ENCODE results near the gene CD300LF. TPM values are rescaled to one million over a fixed set of nuclear protein-coding genes. Genes with fewer than 3 reads are reported as not detected.

Gene CD300LF
- total and polyA plus RNA-seq, 3 experiments from 2014 or later: not detected

GRCh38 chr17:74750327-74751069 lies 37.8 kb upstream of the CD300LF start:
- Mint-ChIP-seq H3K27ac (peak overlapping the region; percentile 88 to 96 (median 96)), H3K9me3 (no peaks in the 10 kb centered on the region), H3K36me3 (peaks cover 17 to 52% (median 18%) of the 10 kb centered on the region in 3 donors), H3K4me1 (peaks cover 62 to 75% (median 70%) of the 10 kb centered on the region in 3 donors), H3K4me3 (peak overlapping the region; percentile 95 to 100 (median 98)), H3K27me3 (no peaks in the 10 kb centered on the region)
- peak overlapping the region; percentile 95 for H3K4me3 ChIP-seq (ENCODE audit: low read length)
- POLR2A ChIA-PET: interaction anchor here (0.6 to 3.8 kb wide), 10 partner anchors 9 to 122 kb away, joined by 3 to 39 read pairs (median 10); partner anchors contain the start of genes FDXR, NAT9 and RAB37
- peaks cover 12% of the 10 kb centered on the region for H3K36me3 ChIP-seq (ENCODE audit: insufficient read depth, low read length)
- no peaks in the 10 kb centered on the region for H3K9me3 ChIP-seq (ENCODE audit: low read length)
- H3K4me1 ChIP-seq (ENCODE audit: insufficient read depth, low read length): peaks cover 72% of the 10 kb centered on the region
- CTCF ChIA-PET: interaction anchor here (2.4 to 15.2 kb wide), 6 partner anchors 8 to 93 kb away, joined by 9 to 214 read pairs (median 52); partner anchors contain the start of genes NAT9 and RAB37
- no peaks in the 10 kb centered on the region for H3K27me3 ChIP-seq (ENCODE audit: insufficient read depth, low read length, poor library complexity, severe bottlenecking)
- DNase-seq: no peak
- peak overlapping the region; percentile 76 for H3K27ac ChIP-seq (ENCODE audit: low read depth, low read length)

DNA sequence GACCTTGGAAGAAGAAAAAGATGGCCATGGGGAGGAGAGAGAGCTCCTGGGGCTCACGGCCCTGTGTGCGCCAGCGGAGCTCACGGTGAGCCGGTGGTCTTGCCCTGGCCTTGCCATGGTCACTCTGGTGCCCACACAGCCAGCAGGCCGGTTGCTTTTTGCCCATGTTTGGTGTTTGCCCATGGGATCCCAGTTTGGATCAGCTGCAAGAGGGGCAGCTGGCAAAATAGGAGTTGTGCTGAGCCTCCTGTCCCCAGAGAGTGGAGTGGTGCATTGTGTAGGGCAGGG lies 37.3 kb upstream of the CD300LF start:
- Histone ChIP-seq H3K9me3 (ENCODE audit: low read length) (no peaks in the 10 kb centered on the region), H3K27me3 (ENCODE audit: insufficient read depth, low read length, poor library complexity, severe bottlenecking) (no peaks in the 10 kb centered on the region), H3K27ac (ENCODE audit: low read depth, low read length) (peak overlapping the region; percentile 76), H3K4me3 (ENCODE audit: low read length) (peak overlapping the region; percentile 95), H3K36me3 (ENCODE audit: insufficient read depth, low read length) (peaks cover 12% of the 10 kb centered on the region), H3K4me1 (ENCODE audit: insufficient read depth, low read length) (peaks cover 72% of the 10 kb centered on the region)
- ChIA-PET CTCF (interaction anchor here (1.4 to 15.2 kb wide), 7 partner anchors 9 to 110 kb away, joined by 4 to 214 read pairs (median 43); partner anchors contain the start of genes GRIN2C, NAT9 and RAB37), POLR2A (interaction anchor here (0.6 to 3.8 kb wide), 8 partner anchors 8 to 123 kb away, joined by 3 to 39 read pairs (median 14); partner anchors contain the start of genes FDXR, NAT9 and RAB37)
- peaks cover 57 to 71% (median 65%) of the 10 kb centered on the region in 3 donors for H3K4me1 Mint-ChIP-seq
- no peaks in the 10 kb centered on the region for H3K27me3 Mint-ChIP-seq
- peaks cover 17 to 47% (median 18%) of the 10 kb centered on the region in 3 donors for H3K36me3 Mint-ChIP-seq
- DNase-seq: no peak
- no peaks in the 10 kb centered on the region for H3K9me3 Mint-ChIP-seq
- H3K4me3 Mint-ChIP-seq: peak overlapping the region; percentile 95 to 100 (median 98)
- peak overlapping the region; percentile 78 to 96 (median 93) for H3K27ac Mint-ChIP-seq

- H3K9me3 ChIP-seq (ENCODE audit: low read length): no peaks in the 10 kb centered on the region
- H3K4me3 ChIP-seq (ENCODE audit: low read length): peak overlapping the region; percentile 95
- peaks cover 12% of the 10 kb centered on the region for H3K36me3 ChIP-seq (ENCODE audit: insufficient read depth, low read length)
- H3K27ac Mint-ChIP-seq: peak overlapping the region; percentile 78 to 96 (median 93)
- peaks cover 57 to 71% (median 65%) of the 10 kb centered on the region in 3 donors for H3K4me1 Mint-ChIP-seq
- H3K4me1 ChIP-seq (ENCODE audit: insufficient read depth, low read length): peaks cover 72% of the 10 kb centered on the region
- POLR2A ChIA-PET: interaction anchor here (0.6 to 3.8 kb wide), 9 partner anchors 10 to 382 kb away, joined by 4 to 39 read pairs (median 11); partner anchors contain the start of genes FDXR, NAT9, NT5C and RAB37
- peak in 3 of 5 donors; percentile 30 to 71 (median 48) for DNase-seq
- CTCF ChIA-PET: interaction anchor here (0.5 to 15.2 kb wide), 11 partner anchors 9 to 534 kb away, joined by 3 to 214 read pairs (median 9); partner anchors contain the start of genes GRIN2C, NAT9 and RAB37
- no peaks in the 10 kb centered on the region for H3K27me3 Mint-ChIP-seq
- H3K4me3 Mint-ChIP-seq: peak overlapping the region; percentile 95 to 100 (median 98)
- no peaks in the 10 kb centered on the region for H3K27me3 ChIP-seq (ENCODE audit: insufficient read depth, low read length, poor library complexity, severe bottlenecking)
- peak overlapping the region; percentile 76 for H3K27ac ChIP-seq (ENCODE audit: low read depth, low read length)
- H3K36me3 Mint-ChIP-seq: peaks cover 17 to 44% (median 18%) of the 10 kb centered on the region in 3 donors
- no peaks in the 10 kb centered on the region for H3K9me3 Mint-ChIP-seq
Measured at GRCh38 chr17:74749279-74750038, 36.7 kb upstream of the CD300LF start.

DNA sequence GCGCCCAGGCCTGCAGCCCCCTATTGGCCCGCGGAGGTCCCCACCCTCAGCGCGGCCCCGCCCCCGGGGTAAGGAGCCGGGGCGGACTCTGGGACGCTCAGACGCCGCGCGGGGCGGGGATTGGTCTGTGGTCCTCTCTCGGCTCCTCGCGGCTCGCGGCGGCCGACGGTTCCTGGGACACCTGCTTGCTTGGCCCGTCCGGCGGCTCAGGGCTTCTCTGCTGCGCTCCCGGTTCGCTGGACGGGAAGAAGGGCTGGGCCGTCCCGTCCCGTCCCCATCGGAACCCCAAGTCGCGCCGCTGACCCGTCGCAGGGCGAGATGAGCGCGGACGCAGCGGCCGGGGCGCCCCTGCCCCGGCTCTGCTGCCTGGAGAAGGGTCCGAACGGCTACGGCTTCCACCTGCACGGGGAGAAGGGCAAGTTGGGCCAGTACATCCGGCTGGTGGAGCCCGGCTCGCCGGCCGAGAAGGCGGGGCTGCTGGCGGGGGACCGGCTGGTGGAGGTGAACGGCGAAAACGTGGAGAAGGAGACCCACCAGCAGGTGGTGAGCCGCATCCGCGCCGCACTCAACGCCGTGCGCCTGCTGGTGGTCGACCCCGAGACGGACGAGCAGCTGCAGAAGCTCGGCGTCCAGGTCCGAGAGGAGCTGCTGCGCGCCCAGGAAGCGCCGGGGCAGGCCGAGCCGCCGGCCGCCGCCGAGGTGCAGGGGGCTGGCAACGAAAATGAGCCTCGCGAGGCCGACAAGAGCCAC lies 36.0 kb upstream of the CD300LF start, which contains the start of gene NHERF1:
TSS of gene NHERF1 (plus strand) at position 100 of the 750 bp plus-strand sequence. CDS start at position 319, 219 bp downstream.
- ChIA-PET CTCF (interaction anchor here (0.9 to 15.2 kb wide), 12 partner anchors 8 to 120 kb away, joined by 3 to 214 read pairs (median 26); partner anchors contain the start of genes GRIN2C, NAT9 and RAB37), POLR2A (interaction anchor here (0.6 to 4.7 kb wide), 10 partner anchors 10 to 383 kb away, joined by 4 to 39 read pairs (median 14); partner anchors contain the start of genes FDXR, NAT9, NT5C and RAB37)
- no peaks in the 10 kb centered on the region for H3K9me3 ChIP-seq (ENCODE audit: low read length)
- peak within 1 kb of the TSS; percentile 76 for H3K27ac ChIP-seq (ENCODE audit: low read depth, low read length)
- H3K4me3 Mint-ChIP-seq: peak within 1 kb of the TSS; percentile 95 to 100 (median 98)
- H3K4me1 ChIP-seq (ENCODE audit: insufficient read depth, low read length): peaks cover 72% of the 10 kb centered on the region
- no peaks in the 10 kb centered on the region for H3K9me3 Mint-ChIP-seq
- peak within 1 kb of the TSS; percentile 84 to 96 (median 93) for H3K27ac Mint-ChIP-seq
- H3K36me3 Mint-ChIP-seq: peaks cover 18 to 45% (median 18%) of the 10 kb centered on the region in 3 donors
- H3K27me3 ChIP-seq (ENCODE audit: insufficient read depth, low read length, poor library complexity, severe bottlenecking): no peaks in the 10 kb centered on the region
- H3K4me1 Mint-ChIP-seq: peaks cover 58 to 71% (median 65%) of the 10 kb centered on the region in 3 donors
- H3K27me3 Mint-ChIP-seq: no peaks in the 10 kb centered on the region
- DNase-seq: peak; percentile 91 to 95 (median 93)
- peaks cover 12% of the 10 kb centered on the region for H3K36me3 ChIP-seq (ENCODE audit: insufficient read depth, low read length)
- H3K4me3 ChIP-seq (ENCODE audit: low read length): peak within 1 kb of the TSS; percentile 95

DNA sequence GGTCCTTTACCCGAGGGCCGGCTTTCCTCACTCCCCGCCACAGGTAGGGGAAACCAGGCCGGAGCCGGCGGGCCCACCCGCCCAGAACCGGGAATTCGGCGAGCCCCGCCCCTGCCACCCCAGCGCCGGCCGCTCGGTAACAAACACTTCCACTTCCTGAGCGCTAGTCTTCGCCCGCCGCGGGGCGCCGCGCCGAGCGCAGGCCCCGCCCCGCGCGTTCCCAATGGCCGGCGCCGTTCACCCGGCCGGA lies 35.5 kb upstream of the CD300LF start:
- POLR2A ChIA-PET: interaction anchor here (2.0 to 4.7 kb wide), 2 partner anchors 9 to 11 kb away, joined by 17 to 25 read pairs; no protein-coding TSS in a partner anchor

GRCh38 chr17:74746922-74747321 lies 34.2 kb upstream of the CD300LF start:
- no peaks in the 10 kb centered on the region for H3K27me3 ChIP-seq (ENCODE audit: insufficient read depth, low read length, poor library complexity, severe bottlenecking)
- H3K27ac ChIP-seq (ENCODE audit: low read depth, low read length): no peak overlapping the region
- peak in 1 of 5 donors; percentile 33 for DNase-seq
- Mint-ChIP-seq H3K36me3 (peaks cover 9 to 35% (median 11%) of the 10 kb centered on the region in 3 donors), H3K4me3 (peak overlapping the region in 6 of 7 donors; percentile 69 to 98 (median 77)), H3K27me3 (no peaks in the 10 kb centered on the region), H3K9me3 (peaks cover 0 to 2% (median 0%) of the 10 kb centered on the region in 5 donors), H3K27ac (peak overlapping the region; percentile 62 to 96 (median 86)), H3K4me1 (peaks cover 58 to 71% (median 65%) of the 10 kb centered on the region in 3 donors)
- ChIA-PET POLR2A (interaction anchor here (0.6 to 4.7 kb wide), 7 partner anchors 8 to 126 kb away, joined by 3 to 25 read pairs (median 9); partner anchors contain the start of genes FDXR and RAB37), CTCF (interaction anchor here (3.2 to 4.7 kb wide), 7 partner anchors 10 to 115 kb away, joined by 16 to 99 read pairs (median 51); partner anchors contain the start of genes NAT9 and RAB37)
- peaks cover 2% of the 10 kb centered on the region for H3K36me3 ChIP-seq (ENCODE audit: insufficient read depth, low read length)
- peak overlapping the region; percentile 95 for H3K4me3 ChIP-seq (ENCODE audit: low read length)
- peaks cover 72% of the 10 kb centered on the region for H3K4me1 ChIP-seq (ENCODE audit: insufficient read depth, low read length)
- no peaks in the 10 kb centered on the region for H3K9me3 ChIP-seq (ENCODE audit: low read length)

More for the DNA sequence above, 35.5 kb upstream of the CD300LF start:
- Histone ChIP-seq H3K36me3 (ENCODE audit: insufficient read depth, low read length) (peaks cover 12% of the 10 kb centered on the region), H3K27me3 (ENCODE audit: insufficient read depth, low read length, poor library complexity, severe bottlenecking) (no peaks in the 10 kb centered on the region), H3K9me3 (ENCODE audit: low read length) (no peaks in the 10 kb centered on the region), H3K4me3 (ENCODE audit: low read length) (peak overlapping the region; percentile 95), H3K4me1 (ENCODE audit: insufficient read depth, low read length) (peaks cover 72% of the 10 kb centered on the region), H3K27ac (ENCODE audit: low read depth, low read length) (peak overlapping the region; percentile 76)
- H3K9me3 Mint-ChIP-seq: no peaks in the 10 kb centered on the region
- peak overlapping the region in 4 of 8 donors; percentile 68 to 94 (median 81) for H3K27ac Mint-ChIP-seq
- H3K4me1 Mint-ChIP-seq: peaks cover 58 to 71% (median 65%) of the 10 kb centered on the region in 3 donors
- CTCF ChIA-PET: interaction anchor here (4.4 to 4.7 kb wide), 6 partner anchors 9 to 114 kb away, joined by 16 to 99 read pairs (median 53); partner anchors contain the start of genes NAT9 and RAB37
- H3K4me3 Mint-ChIP-seq: peak overlapping the region; percentile 69 to 100 (median 77)
- no peaks in the 10 kb centered on the region for H3K27me3 Mint-ChIP-seq
- peaks cover 18 to 46% (median 18%) of the 10 kb centered on the region in 3 donors for H3K36me3 Mint-ChIP-seq
- DNase-seq: no peak

Measured in CD8-positive, alpha-beta memory T cell (primary cell).